AG04450 (cell line): ENCODE results near the gene KDSR. TPM values are rescaled to one million over a fixed set of nuclear protein-coding genes. Genes with fewer than 3 reads are reported as not detected.

Experiments
- CTCF ChIA-PET: fragments of 300-600, 350-600 bp; formaldehyde crosslinking; extraction: SDS; loops from one replicate; lab custom pipeline; 2022; ENCODE audit warnings: antibody characterized with exemption, inconsistent platforms; lab: Charles Lee
- POLR2A ChIA-PET: fragments of 350-600 bp; formaldehyde crosslinking; extraction: SDS; loops from one replicate; lab custom pipeline; 2021; ENCODE audit warnings: antibody characterized with exemption, inconsistent platforms; lab: Yijun Ruan, JAX
- DNase-seq: peaks from one replicate; pipeline ENCODE4 v3.0.0-alpha.2; 2011; ENCODE audit warnings: low read depth, low spot score
- H3K27ac ChIP-seq: one replicate; pipeline ENCODE4 v1.5.1; 2012; ENCODE audit warnings: low read depth, low read length, control low read depth
- H3K27me3 ChIP-seq: one replicate; pipeline ENCODE4 v1.6.0; 2012; ENCODE audit warnings: low read length; ENCODE audit not compliant: control insufficient read depth, insufficient read depth
- H3K4me3 ChIP-seq: 2 replicates; pipeline ENCODE4 v1.5.1; 2011; ENCODE audit warnings: mild to moderate bottlenecking, low read depth, low read length, control low read depth
- H3K9me3 ChIP-seq: 2 replicates; pipeline ENCODE4 v1.5.1; 2012; ENCODE audit warnings: low read length; ENCODE audit not compliant: control insufficient read depth, insufficient read depth
- polyA plus RNA-seq: library from polyadenylated mRNA; depleted of rRNA; stranded (reverse); fragments of >200 nt; gene quantifications from 2 replicates; pipeline ENCODE4 v1.2.3, GENCODE V29; 2011; rRNA removed
- TF ChIP-seq, protein P1 (sequence below): IDR thresholded peaks from 2 replicates; pipeline ENCODE4 v1.5.1; 2011; ENCODE audit warnings: low read depth, low read length, control low read depth, inconsistent platforms

KDSR gene
- polyA plus RNA-seq, 1 experiment: 39.9 TPM

DNA sequence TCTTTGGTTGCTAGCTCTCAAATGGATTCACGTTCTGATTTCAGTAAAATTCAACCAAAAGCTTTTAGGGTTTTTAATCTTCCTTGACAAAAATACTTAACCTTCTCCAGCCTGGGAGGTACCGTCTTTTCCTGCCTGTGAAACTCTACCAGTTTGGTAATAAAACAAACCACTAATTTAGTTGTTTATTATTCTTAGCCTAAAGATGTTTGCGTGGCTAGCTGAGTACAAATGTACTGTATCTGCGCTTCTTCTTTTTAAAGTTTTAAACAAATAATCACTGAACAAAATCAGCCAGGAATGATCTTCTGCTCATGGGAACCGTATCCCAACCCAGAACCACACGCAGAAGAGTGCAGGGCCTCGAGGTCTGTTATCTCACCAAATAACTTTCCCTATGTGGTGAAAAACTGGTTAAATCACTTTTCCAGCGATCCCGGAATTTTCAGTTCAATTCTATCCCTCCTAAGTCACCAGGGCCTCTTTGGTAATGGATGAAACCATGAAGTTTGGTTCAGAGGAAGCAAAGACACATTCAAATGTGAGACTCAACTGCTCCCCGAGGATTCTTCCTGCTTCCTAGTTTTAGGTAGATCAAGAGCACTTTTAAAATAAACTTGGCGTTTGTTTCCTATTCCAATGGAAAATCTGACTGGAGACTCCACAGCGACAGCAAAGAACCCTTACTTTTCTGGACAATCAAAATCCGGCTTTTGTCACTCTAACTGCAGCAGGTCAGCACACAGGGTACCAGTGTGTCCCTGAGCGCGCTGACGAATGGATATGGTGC lies 83.5 kb downstream of the KDSR start:
- no peak overlapping the region for H3K27ac ChIP-seq
- TF ChIP-seq, protein P1, sequence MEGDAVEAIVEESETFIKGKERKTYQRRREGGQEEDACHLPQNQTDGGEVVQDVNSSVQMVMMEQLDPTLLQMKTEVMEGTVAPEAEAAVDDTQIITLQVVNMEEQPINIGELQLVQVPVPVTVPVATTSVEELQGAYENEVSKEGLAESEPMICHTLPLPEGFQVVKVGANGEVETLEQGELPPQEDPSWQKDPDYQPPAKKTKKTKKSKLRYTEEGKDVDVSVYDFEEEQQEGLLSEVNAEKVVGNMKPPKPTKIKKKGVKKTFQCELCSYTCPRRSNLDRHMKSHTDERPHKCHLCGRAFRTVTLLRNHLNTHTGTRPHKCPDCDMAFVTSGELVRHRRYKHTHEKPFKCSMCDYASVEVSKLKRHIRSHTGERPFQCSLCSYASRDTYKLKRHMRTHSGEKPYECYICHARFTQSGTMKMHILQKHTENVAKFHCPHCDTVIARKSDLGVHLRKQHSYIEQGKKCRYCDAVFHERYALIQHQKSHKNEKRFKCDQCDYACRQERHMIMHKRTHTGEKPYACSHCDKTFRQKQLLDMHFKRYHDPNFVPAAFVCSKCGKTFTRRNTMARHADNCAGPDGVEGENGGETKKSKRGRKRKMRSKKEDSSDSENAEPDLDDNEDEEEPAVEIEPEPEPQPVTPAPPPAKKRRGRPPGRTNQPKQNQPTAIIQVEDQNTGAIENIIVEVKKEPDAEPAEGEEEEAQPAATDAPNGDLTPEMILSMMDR: no peak
- no peak overlapping the region for H3K4me3 ChIP-seq
- H3K27me3 ChIP-seq: peaks cover 15% of the 10 kb centered on the region
- CTCF ChIA-PET: no interaction called here
- H3K9me3 ChIP-seq: no peaks in the 10 kb centered on the region
- POLR2A ChIA-PET: no interaction called here
- no peak for DNase-seq

GRCh38 chr18:63282793-63283192 lies 84.2 kb downstream of the KDSR start:
- ChIA-PET POLR2A (no interaction called here), CTCF (no interaction called here)
- DNase-seq: no peak
- Histone ChIP-seq H3K27me3 (peaks cover 15% of the 10 kb centered on the region), H3K4me3 (no peak overlapping the region), H3K9me3 (no peaks in the 10 kb centered on the region), H3K27ac (no peak overlapping the region)
- TF ChIP-seq, protein P1: no peak

Other genes with a start within 250 kb of the KDSR start
- 0.27 and 0.35 TPM in 2 replicates for gene BCL2, start 47.4 kb downstream of the KDSR start, polyA plus RNA-seq
- 26.4 and 34.3 TPM in 2 replicates for gene VPS4B, start 55.3 kb upstream of the KDSR start, polyA plus RNA-seq
- gene SERPINB5, start 109.8 kb upstream of the KDSR start, polyA plus RNA-seq: not detected in 2 replicates
- gene SERPINB12, start 175.2 kb upstream of the KDSR start, polyA plus RNA-seq: not detected in 2 replicates
- not detected in 2 replicates for gene SERPINB13, start 220.1 kb upstream of the KDSR start, polyA plus RNA-seq